ENCODE results near the gene FBXL13. TPM values are rescaled to one million over a fixed set of nuclear protein-coding genes. Genes with fewer than 3 reads are reported as not detected.

Gene FBXL13
- total RNA-seq, 1 experiment from 2014 or later: 2.5 TPM

- TF ChIP-seq TCF7L2 (IDR thresholded peaks at IDR 0.05; ENCODE audit: low read depth, low read length) (no peak), REST (IDR thresholded peaks at IDR 0.05; ENCODE audit: insufficient read depth in 1 of 2, low read depth in 2 of 2, low read length in 1 of 2) (no peak)
- ATAC-seq: no peak
- Histone ChIP-seq H3K27me3 (ENCODE audit: control insufficient read depth, insufficient read depth, low read length) (no peaks in the 10 kb centered on the region), H3K27ac (ENCODE audit: low read length) (peak overlapping the region; percentile 99), H3K4me3 (ENCODE audit: low read depth in 2 of 2, low read length in 2 of 2) (no peak overlapping the region), H3K4me1 (ENCODE audit: control insufficient read depth, insufficient read depth, low read length) (peaks cover 36% of the 10 kb centered on the region), H3K9me3 (ENCODE audit: control insufficient read depth, insufficient read depth, low read depth, low read length) (peaks cover 8% of the 10 kb centered on the region; the same call in 1 of the 2 replicates), H3K36me3 (ENCODE audit: control insufficient read depth, insufficient read depth, low read length) (no peaks in the 10 kb centered on the region)
- ChIA-PET POLR2A (no interaction called here), CTCF (no interaction called here)
- in situ Hi-C loops (cut with HindIII; ENCODE audit: low pct_unique_long_range_greater_than_20kb, low sequenced_read_pairs): no loop called here
- intact Hi-C loops (cut with micrococcal nuclease; ENCODE audit: unreplicated experiment): loop anchor here (2.0 kb wide), 1 partner anchor 20 kb away; no protein-coding TSS in a partner anchor
- no peak for DNase-seq (ENCODE audit: low read depth, low spot score)
- BruUV-seq (replicated peaks): no TSS peak
These were observed 83.5 kb downstream of the FBXL13 start for GRCh38 chr7:102991077-102991539.

GRCh38 chr7:102990642-102991041 lies 84.0 kb downstream of the FBXL13 start:
- intact Hi-C loops (cut with micrococcal nuclease; ENCODE audit: unreplicated experiment) (loop anchor here (2.0 kb wide), 1 partner anchor 20 kb away; no protein-coding TSS in a partner anchor), in situ Hi-C loops (cut with HindIII; ENCODE audit: low pct_unique_long_range_greater_than_20kb, low sequenced_read_pairs) (no loop called here)
- H3K4me3 ChIP-seq (ENCODE audit: low read depth in 2 of 2, low read length in 2 of 2): no peak overlapping the region
- ATAC-seq (no peak), DNase-seq (ENCODE audit: low read depth, low spot score) (no peak)
- ChIA-PET POLR2A (no interaction called here), CTCF (no interaction called here)
- no peaks in the 10 kb centered on the region for H3K36me3 ChIP-seq (ENCODE audit: control insufficient read depth, insufficient read depth, low read length)
- H3K4me1 ChIP-seq (ENCODE audit: control insufficient read depth, insufficient read depth, low read length): peaks cover 36% of the 10 kb centered on the region
- TF ChIP-seq TCF7L2 (IDR thresholded peaks at IDR 0.05; ENCODE audit: low read depth, low read length) (no peak), SIN3A (IDR thresholded peaks at IDR 0.05; ENCODE audit: borderline replicate concordance, insufficient read depth, low read depth, low read length) (no peak), POLR2AphosphoS5 (IDR thresholded peaks at IDR 0.05; ENCODE audit: low read depth, low read length) (no peak), CTCF (IDR thresholded peaks at IDR 0.05) (no peak), REST (IDR thresholded peaks at IDR 0.05; ENCODE audit: insufficient read depth in 1 of 2, low read depth in 2 of 2, low read length in 1 of 2) (no peak)
- peak overlapping the region; percentile 99 for H3K27ac ChIP-seq (ENCODE audit: low read length)
- peaks cover 8% of the 10 kb centered on the region; the same call in 1 of the 2 replicates for H3K9me3 ChIP-seq (ENCODE audit: control insufficient read depth, insufficient read depth, low read depth, low read length)
- BruUV-seq (replicated peaks): no TSS peak
- no peaks in the 10 kb centered on the region for H3K27me3 ChIP-seq (ENCODE audit: control insufficient read depth, insufficient read depth, low read length)
